NOMO-1 treated with dmso at 0.1 percent for 144 hours (cell line): Measurements from ENCODE around the gene ASB6.
"Not testable (repeated sequence)": the region's sequence is repeated elsewhere in the genome, so short reads cannot be mapped to it uniquely, and the experiment has no call there.

Source experiments
- DNase-seq: peaks from one replicate; lab custom pipeline; 2025; ENCODE audit not compliant: unreplicated experiment; lab: John Stamatoyannopoulos, UW

Gene ASB6

GRCh38 chr9:129667850-129668249 is 25.9 kb upstream of the ASB6 start:
- no peak for DNase-seq

GRCh38 chr9:129667378-129667777 is 25.4 kb upstream of the ASB6 start:
- DNase-seq = no peak

- no peak for DNase-seq
Observed at GRCh38 chr9:129666575-129666974, 24.6 kb upstream of the ASB6 start.

GRCh38 chr9:129665814-129666520 is 24.0 kb upstream of the ASB6 start:
- DNase-seq = no peak

- no peak for DNase-seq
Observed at GRCh38 chr9:129665389-129665775, 23.4 kb upstream of the ASB6 start, which contains the start of gene PRRX2. TSS of gene PRRX2 (plus strand) at chr9:129665647. CDS start at chr9:129665868, 221 bp downstream.

DNA sequence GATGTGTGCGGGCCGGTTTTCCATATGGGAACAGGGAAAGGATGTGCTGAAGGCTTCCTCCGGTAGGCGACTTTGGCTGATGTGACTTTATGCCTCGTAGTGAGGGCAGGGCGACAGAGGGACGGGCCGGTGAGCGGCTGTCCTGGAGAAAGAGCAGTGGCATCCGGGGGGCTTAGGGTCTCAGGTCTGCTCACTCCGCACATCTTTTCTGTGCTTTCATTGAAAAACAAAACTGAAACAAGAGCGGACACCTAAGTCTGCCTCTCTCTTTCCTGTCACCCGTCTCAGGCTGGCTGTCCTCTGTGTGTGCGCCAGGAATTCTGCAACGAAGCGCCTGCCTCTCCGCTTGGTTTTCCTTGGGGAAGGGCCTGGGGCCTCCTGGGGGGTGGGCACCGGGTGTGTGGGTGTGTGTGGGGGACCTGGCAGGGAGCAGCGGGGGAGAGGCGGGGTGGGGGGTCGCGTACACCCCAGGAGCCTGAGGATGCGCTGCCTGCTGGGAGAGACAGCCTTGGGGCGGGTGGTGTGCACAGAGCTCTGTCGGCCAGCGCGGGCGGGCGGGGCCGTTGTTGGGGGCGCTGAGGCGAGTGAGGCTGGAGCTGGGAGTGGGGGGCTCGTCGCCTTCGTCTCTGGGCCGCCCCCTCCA is 22.9 kb upstream of the ASB6 start:
- DNase-seq = no peak

DNA sequence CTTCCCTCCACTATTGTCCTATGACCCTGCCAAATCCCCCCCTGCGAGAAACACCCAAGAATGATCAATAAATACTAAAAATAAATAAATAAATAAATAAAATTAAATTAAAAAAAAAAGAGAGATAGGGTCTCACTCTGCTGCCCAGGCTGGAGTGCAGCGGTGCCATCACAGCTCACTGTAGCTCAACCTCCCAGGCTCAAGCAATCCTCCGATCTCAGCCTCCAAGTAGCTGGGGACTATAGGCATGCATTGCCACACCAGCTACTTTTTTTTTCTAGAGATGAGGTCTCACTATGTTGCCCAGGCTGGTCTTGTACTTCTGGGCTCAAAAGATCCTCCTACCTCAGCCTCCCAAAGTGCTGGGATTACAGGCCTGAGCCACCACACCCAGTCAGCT is 20.3 kb upstream of the ASB6 start:
- DNase-seq = not testable (repeated sequence)

- DNase-seq = no peak
Observed at GRCh38 chr9:129661029-129661428, 19.1 kb upstream of the ASB6 start.

DNA sequence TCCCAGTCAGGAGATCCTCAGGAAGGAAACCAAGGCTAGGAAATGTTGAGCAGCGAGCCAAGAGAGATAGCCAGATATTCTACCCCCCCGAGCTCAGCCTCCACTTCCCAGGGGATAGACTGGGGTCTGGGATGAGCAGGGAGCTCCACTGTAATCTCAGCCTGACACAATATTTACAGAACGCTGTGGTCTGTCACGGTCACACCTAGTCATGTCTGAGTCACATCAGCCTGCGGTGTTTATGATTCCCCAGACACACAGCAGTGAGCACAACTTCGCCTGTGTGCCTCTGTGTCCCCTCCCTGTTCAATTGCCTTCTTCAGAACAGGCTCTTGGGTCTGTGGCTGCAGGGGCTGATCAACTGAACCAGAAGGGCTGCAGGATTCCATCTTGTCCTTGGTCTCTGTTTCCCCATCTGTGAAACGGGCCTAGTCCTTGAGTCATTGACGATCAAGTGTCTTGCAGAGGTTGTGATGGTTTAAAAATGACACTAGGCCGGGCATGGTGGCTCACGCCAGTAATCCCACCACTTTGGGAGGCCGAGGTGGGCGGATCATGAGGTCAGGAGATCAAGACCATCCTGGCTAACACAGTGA is 14.9 kb upstream of the ASB6 start:
- DNase-seq = no peak

GRCh38 chr9:129655696-129656095 is 13.7 kb upstream of the ASB6 start:
- DNase-seq = no peak

DNA sequence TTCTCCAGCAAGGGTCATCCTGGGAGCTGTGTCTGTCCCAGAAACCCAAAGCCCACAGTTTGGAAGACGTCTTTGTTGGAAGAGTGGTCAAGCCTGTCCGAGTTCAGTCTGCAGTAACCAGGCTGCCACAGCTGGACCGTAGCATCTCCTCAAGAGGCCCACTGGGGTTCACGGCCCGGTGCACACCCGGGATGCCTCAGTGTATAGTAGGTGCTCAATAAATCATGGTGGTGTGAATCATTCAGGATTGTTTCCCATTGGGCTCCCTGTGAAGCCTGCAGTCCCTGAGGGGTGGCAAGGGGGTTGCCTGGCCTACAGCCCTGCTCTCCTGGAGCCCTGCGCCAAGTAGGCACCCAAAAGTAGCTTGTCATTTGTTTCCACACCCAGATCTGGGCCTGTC is 13.2 kb upstream of the ASB6 start:
- no peak for DNase-seq

GRCh38 chr9:129654554-129655040 is 12.6 kb upstream of the ASB6 start:
- no peak for DNase-seq

DNA sequence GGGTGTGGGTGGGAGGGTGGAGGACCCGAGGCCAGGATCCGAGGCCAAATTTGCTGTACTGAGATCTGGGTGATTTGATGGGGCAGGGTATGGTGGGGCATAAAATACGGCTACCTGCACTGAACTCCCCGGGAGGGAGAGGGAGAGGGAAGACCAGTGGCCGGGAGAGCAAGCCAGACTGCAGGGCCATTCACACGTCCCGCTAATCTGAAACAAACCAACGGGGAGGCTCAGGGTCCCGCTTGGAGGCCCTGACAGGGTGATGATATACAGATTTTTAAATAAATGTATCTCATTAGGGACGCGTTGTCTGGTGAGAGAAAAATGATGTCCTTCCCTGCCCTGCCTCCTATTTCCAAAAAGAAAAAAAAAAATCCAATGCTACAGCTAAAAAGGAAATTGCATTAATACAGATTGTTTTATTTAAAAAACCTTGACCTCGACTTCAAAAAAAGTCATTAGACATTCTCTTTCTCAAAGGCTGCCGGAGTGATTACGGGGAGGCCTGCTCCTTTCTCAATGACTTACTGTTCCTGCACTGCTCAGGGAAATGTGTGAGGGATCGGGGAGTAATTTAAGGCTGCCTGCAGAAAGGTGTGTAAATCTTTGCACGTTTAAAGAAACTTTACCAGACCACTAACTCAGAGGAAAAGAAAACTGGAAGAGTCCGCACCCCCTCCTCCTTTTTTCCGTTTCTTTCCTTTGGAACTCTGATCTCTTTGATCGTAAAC is 12.0 kb upstream of the ASB6 start:
- DNase-seq = no peak

DNA sequence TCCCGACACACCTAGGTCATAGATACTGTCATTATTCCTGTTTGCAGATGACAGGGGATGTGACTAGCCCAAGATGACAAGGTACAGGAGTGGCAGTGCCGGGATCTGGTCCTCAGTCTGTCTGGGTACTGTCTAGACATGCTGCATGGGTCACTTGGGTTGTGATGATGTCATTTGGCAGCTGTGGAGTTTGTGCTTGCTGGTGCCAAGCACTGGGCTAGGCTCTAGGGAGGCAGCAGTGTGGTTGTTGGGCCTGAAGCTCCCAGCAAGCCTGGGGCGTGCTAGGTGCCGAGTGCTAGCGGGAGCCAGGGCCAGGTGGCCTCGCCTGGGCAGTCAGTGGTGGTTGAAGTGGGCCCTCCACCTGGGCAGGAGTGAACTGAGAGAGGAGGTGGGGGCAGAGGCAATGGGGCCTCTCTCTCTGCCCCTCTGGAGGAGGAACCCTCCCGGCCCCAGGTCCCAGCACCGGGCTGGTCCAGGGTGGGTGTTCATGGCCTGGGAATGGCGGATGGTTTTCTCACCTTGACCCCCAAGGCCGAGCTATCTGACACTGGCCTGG is 8.8 kb upstream of the ASB6 start:
- no peak for DNase-seq

DNA sequence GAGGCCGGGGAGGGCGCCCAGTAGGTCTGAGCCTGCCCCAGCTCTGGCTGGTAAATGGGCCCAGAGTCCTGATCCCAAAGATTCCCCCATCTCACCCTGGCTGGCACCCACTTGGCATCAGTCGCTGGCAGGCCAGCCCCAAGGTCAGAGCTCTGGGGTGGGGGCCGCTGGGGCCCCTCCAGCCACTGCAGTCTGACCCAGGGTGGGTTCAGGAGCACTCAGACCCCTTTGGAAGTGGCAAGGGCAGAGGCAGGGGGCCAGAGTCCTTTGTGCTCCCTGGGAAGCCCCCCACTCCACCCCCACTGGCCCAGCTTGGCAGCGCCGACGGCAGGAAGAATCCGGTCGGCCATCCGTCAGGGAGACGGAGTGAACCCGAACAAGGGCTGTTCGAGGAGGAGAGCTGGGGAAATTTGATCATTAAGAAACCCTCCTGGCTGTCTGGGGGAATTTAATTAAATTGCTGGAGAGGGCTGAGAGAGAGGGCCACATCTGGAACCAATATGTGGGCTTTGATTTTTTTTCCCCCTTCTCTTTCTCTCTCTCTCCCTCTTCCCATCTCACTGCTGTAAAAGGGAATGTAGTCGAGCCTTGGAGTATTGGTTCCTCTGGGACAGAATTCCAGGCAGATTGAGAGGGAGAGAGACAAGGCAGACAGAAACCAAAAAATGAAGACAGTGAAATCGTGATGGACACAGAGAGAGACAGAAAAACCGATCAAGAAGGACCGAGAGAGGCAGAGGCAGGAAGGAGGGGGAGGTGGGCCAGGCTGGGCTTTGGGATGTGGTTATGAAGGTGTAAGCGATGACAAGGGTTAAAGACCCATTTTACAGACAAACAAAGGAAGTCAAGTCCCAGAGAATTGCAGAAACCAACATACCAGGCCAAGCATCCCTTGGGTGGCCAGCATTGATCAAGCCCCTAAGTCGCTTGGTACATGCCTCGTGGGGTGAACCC is 8.1 kb upstream of the ASB6 start:
- no peak for DNase-seq

DNA sequence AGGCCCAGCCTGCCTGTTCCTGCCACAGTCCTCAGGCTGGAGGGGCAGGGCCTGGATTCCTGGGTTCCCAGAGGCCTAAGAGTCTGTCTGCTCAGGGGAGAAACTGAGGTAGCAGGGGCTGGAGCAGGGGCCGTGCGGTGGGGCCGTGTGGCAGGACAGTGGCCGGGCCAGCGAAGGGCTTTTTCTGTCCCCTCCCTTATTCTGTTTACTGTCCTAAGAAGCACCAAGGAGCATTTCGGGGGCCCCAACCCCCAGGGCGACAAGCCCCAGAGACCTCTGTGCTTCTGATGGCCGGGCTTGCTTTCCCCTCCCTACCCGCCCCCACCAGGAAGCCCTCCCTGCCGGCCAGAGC is 6.8 kb upstream of the ASB6 start:
- no peak for DNase-seq

DNA sequence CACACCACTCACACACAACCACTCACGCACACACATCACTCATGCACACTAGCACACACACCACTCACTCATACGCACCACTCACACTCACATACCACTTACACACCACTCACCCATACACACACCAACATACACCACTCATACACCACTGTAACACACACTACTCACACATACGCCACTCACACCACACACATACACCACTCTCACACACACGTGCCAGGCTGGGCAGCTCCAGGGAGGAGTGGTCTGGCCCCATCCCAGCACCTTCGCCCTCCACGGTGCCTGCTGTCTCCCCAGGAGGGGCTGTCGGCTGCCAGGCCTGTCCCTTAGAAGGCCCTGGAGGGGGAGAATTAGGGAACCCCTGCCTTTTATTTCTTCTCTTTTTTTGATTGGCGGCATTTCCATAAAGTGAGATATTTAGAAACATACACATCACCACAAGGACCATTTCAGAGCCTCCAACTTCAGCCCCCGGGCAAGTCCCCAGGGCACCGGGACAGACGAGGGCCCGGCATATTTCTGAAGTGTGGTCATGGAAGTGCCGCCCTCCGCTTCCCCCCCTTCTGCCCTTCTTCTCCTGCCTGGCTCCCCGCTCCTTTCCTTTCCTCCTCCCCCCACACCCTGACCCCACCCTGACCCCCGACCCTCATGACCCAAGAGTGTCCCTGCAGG is 6.3 kb upstream of the ASB6 start:
- no peak for DNase-seq

DNA sequence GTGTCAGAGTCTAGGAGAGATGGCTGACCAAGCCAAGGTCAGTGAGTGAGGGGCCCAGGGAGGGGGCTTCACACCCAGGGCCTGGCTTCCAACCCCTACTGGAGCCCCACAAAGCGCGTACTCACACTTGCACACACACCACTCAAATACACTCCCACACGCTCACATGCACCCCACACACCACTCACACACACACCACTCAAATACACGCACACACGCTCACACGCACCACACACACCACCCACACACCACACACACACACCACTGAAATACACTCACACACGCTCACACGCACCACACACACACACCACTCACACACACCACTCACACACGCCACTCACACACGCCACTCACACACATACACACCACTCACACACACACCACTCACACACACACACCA is 5.7 kb upstream of the ASB6 start:
- DNase-seq = no peak

DNA sequence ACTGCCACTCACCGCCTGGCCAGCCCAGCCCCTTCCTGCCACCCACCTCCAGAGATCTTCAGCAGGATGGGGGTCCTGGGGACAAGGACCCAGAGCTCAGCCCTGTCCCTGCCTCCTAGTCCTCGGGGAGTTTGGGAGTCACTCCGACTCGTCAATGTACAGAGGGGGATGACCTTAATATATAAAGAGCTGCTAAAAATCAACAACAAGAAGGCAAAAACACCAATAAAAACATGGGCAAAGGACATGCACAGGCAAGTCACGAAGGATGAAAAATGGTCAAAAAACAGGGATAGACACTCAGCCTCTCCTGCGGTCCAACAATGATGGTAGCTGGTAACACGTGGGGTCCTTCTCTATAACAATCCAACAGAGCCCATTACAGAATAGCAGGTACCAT is 4.7 kb upstream of the ASB6 start:
- DNase-seq = no peak

GRCh38 chr9:129646252-129646651 is 4.3 kb upstream of the ASB6 start:
- no peak for DNase-seq
